ENCODE measurements around the gene MRPS34.

GRCh38 chr16:1812732-1813163 lies 39.8 kb upstream of the MRPS34 start:
- TF ChIP-seq CTCF (IDR thresholded peaks at IDR 0.05) (no peak), POLR2A (IDR thresholded peaks at IDR 0.05) (no peak)

Data from lower leg skin (tissue), 3 donors.